ENCODE data around the gene SEPTIN1.

DNA sequence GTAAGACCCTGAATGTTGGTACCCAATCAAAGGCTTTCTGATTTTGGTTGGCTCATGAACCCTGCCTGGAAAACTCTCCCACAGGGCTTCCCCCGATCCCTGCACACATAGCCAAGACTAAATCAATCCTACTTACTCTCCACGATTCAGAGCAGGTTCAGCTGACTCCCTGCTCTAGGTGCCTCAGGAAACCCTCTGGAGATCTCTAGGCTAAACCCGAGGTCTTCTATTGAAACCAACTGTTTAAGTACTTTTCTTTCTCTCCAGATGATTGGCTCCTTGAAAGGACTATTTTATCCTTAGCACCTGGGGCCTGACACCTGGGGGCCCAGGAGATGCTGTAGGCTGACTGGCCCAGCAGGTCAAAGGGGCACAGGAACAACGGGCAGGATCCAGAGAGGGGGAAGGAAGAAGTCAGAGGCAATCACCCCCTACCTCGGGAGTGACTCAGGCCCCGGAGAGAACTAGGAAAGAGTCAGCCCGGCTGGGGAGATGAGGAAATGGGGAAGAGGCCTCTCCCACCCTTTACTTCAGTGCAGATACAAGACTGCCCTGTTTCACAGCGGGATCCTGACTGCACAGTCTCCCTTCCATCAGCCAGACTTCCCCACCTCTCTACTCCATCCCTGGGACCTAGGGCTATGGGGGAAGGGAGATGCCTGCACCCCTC lies 14.1 kb downstream of the SEPTIN1 start:
- TF ChIP-seq, protein P1, sequence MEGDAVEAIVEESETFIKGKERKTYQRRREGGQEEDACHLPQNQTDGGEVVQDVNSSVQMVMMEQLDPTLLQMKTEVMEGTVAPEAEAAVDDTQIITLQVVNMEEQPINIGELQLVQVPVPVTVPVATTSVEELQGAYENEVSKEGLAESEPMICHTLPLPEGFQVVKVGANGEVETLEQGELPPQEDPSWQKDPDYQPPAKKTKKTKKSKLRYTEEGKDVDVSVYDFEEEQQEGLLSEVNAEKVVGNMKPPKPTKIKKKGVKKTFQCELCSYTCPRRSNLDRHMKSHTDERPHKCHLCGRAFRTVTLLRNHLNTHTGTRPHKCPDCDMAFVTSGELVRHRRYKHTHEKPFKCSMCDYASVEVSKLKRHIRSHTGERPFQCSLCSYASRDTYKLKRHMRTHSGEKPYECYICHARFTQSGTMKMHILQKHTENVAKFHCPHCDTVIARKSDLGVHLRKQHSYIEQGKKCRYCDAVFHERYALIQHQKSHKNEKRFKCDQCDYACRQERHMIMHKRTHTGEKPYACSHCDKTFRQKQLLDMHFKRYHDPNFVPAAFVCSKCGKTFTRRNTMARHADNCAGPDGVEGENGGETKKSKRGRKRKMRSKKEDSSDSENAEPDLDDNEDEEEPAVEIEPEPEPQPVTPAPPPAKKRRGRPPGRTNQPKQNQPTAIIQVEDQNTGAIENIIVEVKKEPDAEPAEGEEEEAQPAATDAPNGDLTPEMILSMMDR (IDR thresholded peaks at IDR 0.05), result no peak
- no peak for TF ChIP-seq POLR2A (IDR thresholded peaks at IDR 0.05)

Measured in lower leg skin (tissue), 3 donors.